Skeletal muscle satellite cell (primary cell): ENCODE results near the gene MYCBP2.
"Not testable (repeated sequence)": the region's sequence is repeated elsewhere in the genome, so short reads cannot be mapped to it uniquely, and the experiment has no call there.

Source experiments
- H3K27me3 ChIP-seq: 2 replicates; pipeline ENCODE4 v1.7.0; 2013; ENCODE audit warnings: low read length; ENCODE audit not compliant: control insufficient read depth, insufficient read depth
- H3K36me3 ChIP-seq: 2 replicates; pipeline ENCODE4 v1.7.0; 2013; ENCODE audit warnings: mild to moderate bottlenecking, control low read depth, low read length; ENCODE audit not compliant: insufficient read depth
- H3K4me1 ChIP-seq: 2 replicates; pipeline ENCODE4 v1.7.0; 2013; ENCODE audit warnings: low read length; ENCODE audit not compliant: control insufficient read depth, insufficient read depth
- H3K4me2 ChIP-seq: 2 replicates; pipeline ENCODE4 v1.7.0; 2013; ENCODE audit warnings: mild to moderate bottlenecking, low read length
- H3K4me3 ChIP-seq: 2 replicates; pipeline ENCODE4 v1.7.0; 2013; ENCODE audit warnings: low read length
- H3K9ac ChIP-seq: 2 replicates; pipeline ENCODE4 v1.7.0; 2013; ENCODE audit warnings: mild to moderate bottlenecking, low read depth, low read length, moderate library complexity
- H3K9me3 ChIP-seq: replicated peaks from 2 replicates; pipeline ENCODE4 v1.7.0; 2013; ENCODE audit warnings: mild to moderate bottlenecking, control low read depth, low read length

Gene MYCBP2

DNA sequence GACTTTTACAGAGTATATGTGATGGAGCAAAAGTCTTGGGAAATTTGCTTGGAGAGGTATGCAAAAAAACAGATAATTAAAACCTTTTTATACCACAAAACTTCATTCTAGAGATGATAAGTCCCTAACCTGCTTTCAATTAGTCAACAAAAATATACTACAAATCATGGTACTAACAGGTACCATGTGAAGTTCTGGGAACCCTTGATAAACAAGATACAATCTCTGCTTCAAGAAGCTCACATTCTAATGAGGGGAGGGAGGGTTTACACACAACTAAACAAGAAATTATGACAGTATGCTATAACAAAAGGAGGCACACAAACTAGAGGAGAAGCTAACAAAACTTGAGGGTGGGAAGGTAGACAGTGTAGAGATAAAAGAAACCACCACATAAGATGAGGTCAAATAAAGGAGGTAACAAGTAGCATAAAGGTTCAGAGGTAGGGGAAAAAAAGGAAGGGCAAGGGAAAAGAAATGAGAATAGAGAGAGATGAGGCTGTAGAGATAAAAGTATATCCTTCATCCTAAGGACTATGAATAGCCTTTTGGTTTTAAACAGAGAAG lies 91.4 kb downstream of the MYCBP2 start:
- Histone ChIP-seq H3K36me3 (peaks cover 5% of the 10 kb centered on the region), H3K4me2 (no peak overlapping the region), H3K9me3 (no peaks in the 10 kb centered on the region), H3K4me3 (no peak overlapping the region), H3K27me3 (no peaks in the 10 kb centered on the region), H3K4me1 (no peaks in the 10 kb centered on the region), H3K9ac (no peak overlapping the region)

DNA sequence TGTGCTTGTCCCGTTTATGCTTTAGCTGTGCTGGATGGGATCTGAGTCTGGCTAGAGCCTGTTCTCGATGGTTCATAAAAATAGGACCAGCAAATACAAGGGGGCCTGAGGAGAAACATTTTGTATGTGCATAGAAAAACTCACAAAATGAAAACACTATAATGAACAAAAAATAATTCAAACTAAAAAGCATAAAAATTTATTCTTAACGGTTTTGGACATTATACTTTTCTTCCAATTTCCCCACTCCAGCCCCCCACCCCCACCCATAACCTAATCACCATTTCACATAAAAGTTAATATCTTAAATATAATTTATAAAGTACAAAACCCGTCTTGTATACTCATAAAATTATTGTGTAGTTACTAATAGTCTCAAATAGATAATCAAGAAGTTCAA lies 93.7 kb downstream of the MYCBP2 start:
- H3K9ac ChIP-seq, result no peak overlapping the region
- H3K27me3 ChIP-seq, result no peaks in the 10 kb centered on the region
- no peaks in the 10 kb centered on the region for H3K4me1 ChIP-seq
- peaks cover 3% of the 10 kb centered on the region for H3K36me3 ChIP-seq
- no peak overlapping the region for H3K4me2 ChIP-seq
- H3K4me3 ChIP-seq, result no peak overlapping the region
- H3K9me3 ChIP-seq, result no peaks in the 10 kb centered on the region

DNA sequence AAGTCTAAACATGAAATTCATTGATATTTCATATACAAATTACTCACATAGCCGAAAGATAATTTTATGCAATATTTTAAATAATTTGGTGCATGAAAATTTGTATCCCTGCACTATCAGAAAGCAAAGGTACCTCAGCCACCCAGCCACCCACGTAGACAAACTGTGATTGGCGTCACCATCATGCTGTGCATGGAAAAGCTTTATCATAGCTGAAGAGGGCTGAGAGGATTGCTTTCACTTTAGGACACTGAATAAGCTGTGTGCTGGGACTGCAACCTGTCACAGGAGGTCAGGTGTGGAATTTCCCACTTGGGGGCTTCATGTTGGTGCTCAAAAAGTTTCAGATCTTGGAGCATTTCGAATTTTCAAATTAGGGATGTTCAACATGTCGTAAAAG lies 96.3 kb downstream of the MYCBP2 start:
- no peaks in the 10 kb centered on the region for H3K4me1 ChIP-seq
- no peak overlapping the region for H3K4me2 ChIP-seq
- no peak overlapping the region for H3K9ac ChIP-seq
- H3K9me3 ChIP-seq, result no peaks in the 10 kb centered on the region
- peaks cover 3% of the 10 kb centered on the region for H3K36me3 ChIP-seq
- no peak overlapping the region for H3K4me3 ChIP-seq
- no peaks in the 10 kb centered on the region for H3K27me3 ChIP-seq

DNA sequence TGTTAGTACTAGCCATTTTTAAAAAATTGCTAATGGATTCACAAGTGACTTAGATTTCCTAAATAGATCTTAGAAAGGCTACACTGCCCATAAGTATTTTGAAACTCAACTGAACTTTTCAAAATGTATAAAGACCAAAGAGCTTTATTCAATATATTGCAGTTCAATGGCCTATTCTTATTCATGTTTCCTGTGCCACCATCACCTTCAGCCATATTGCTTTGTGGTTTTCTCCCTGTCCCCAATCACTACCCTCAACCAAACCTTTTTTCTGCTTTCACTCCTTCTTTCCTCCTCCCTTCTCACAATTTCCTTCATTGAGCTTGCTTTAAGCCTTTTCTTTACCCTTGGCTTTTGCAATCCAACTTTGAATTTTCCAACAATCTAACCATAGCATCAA lies 100.9 kb downstream of the MYCBP2 start:
- H3K36me3 ChIP-seq, result peaks cover 9% of the 10 kb centered on the region
- no peak overlapping the region for H3K9ac ChIP-seq

DNA sequence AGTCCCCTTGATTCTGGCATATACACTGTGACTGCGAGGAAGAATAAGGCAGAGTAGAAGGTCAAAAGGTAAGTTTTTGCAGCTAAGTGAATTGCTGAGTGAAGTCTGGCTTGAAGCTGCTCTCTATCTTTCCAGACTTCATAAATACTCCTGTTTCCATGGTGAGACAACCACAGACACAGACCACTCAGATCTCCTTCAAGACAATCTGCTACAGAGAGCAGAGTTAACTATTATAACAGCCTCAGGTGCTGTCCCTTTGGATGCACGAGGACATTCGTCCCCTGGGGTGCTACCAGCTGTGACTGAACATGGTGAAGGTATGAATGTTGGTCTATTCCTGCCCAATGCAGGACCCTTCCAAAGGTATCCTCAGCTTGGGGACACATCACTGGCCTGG lies 104.0 kb downstream of the MYCBP2 start:
- H3K9ac ChIP-seq, result no peak overlapping the region
- no peaks in the 10 kb centered on the region for H3K9me3 ChIP-seq
- peaks cover 11% of the 10 kb centered on the region for H3K36me3 ChIP-seq
- no peak overlapping the region for H3K4me3 ChIP-seq
- H3K27me3 ChIP-seq, result no peaks in the 10 kb centered on the region
- no peaks in the 10 kb centered on the region for H3K4me1 ChIP-seq
- H3K4me2 ChIP-seq, result no peak overlapping the region

More for the DNA sequence above, 100.9 kb downstream of the MYCBP2 start:
- Histone ChIP-seq H3K4me1 (no peaks in the 10 kb centered on the region), H3K4me3 (no peak overlapping the region), H3K9me3 (no peaks in the 10 kb centered on the region), H3K4me2 (no peak overlapping the region), H3K27me3 (no peaks in the 10 kb centered on the region)

DNA sequence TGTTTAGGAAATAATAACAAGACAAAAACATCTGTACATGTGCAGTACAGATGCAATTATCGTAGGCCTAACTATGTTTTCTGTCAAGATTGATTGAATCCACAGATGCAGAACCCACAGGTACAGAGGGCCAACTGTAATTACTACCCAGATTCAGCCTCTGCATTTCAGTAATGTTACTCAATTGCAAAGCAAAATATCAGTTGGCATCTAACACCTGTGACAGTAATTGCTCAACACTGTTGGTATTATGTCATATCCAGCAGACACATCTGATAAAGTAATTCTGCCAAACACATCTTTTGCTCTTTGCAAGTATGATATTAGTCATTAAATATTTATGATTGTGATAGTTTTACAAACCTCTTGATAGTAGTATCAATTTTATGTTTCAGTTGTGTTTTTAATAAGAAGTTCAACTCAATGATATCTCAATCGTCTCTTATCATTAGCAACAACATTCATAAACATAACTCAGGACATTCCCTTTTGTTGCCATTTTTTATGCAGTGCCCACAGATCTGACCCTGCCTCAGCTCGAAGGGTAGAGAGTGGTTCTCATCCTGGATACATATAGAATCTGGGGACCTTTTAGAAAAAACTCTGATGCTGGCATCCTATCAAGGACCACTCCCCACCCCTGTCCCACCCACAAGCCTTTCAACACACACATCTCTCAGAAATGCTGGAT lies 104.7 kb downstream of the MYCBP2 start:
- Histone ChIP-seq H3K4me1 (no peaks in the 10 kb centered on the region), H3K9me3 (no peaks in the 10 kb centered on the region), H3K4me2 (no peak overlapping the region), H3K36me3 (peaks cover 14% of the 10 kb centered on the region), H3K9ac (no peak overlapping the region), H3K27me3 (no peaks in the 10 kb centered on the region), H3K4me3 (no peak overlapping the region)

DNA sequence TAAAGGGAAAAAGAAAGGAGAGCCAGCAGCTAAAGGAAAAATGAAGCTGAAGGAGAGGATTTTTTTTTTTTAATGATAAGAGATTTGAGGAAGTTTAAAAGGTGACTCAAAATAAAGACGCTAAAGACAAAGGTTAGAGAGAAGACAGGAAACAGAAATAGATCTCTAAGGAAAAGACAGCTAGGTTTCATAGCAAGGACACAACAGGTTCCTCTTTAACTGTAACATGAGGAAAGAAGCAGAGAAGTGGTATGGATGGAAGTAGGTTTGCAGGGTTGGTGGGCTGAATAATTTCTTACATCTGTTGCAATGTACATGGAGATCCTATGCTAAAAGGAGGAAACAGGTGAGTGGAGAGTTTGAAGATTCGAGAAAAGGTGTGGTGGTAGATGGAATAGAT lies 107.5 kb downstream of the MYCBP2 start:
- no peaks in the 10 kb centered on the region for H3K9me3 ChIP-seq
- no peak overlapping the region for H3K4me2 ChIP-seq
- no peaks in the 10 kb centered on the region for H3K27me3 ChIP-seq
- H3K4me1 ChIP-seq, result no peaks in the 10 kb centered on the region
- no peak overlapping the region for H3K9ac ChIP-seq
- H3K36me3 ChIP-seq, result peaks cover 21% of the 10 kb centered on the region
- no peak overlapping the region for H3K4me3 ChIP-seq

DNA sequence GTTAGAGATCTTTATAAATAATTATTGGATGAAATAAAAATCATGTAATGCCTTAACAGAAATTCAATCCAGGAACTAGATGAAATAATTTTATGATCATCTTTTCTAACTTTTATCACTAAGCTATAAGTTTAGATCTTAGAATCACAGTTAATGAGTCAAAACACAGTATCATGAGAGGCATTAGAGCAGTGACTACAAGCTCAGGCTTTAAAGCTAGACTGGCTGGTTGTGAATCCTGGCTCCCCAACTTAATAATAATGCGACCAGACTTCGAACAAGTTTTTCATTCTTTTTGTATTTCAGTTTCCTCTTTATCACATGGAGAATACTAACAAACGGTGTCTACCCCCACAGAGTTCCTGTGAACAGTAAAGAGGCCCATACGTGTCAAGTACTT lies 108.6 kb downstream of the MYCBP2 start:
- Histone ChIP-seq H3K4me1 (no peaks in the 10 kb centered on the region), H3K9me3 (no peaks in the 10 kb centered on the region), H3K36me3 (peaks cover 28% of the 10 kb centered on the region), H3K27me3 (no peaks in the 10 kb centered on the region), H3K4me3 (no peak overlapping the region), H3K9ac (no peak overlapping the region), H3K4me2 (no peak overlapping the region)

DNA sequence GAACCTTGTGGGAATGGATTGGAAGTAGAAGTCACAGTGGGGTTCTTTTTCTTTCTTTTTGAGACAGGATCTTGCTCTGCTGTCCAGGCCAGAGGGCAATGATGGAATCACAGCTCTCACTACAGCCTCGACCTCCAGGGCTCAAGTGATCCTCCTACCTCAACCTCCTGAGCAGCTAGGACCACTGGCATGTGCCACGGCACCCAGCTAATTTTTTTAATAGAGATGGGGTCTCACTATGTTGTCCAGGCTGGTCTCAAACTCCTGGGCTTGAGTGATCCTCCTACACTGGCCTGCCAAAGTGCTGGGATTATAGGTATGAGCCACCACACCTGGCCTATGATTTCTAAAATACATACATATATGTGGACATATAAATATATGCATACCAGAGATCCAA lies 111.4 kb downstream of the MYCBP2 start:
- Histone ChIP-seq H3K4me3 (no peak overlapping the region), H3K9ac (no peak overlapping the region), H3K27me3 (no peaks in the 10 kb centered on the region), H3K4me1 (no peaks in the 10 kb centered on the region), H3K4me2 (no peak overlapping the region), H3K9me3 (no peaks in the 10 kb centered on the region), H3K36me3 (peaks cover 38% of the 10 kb centered on the region)

DNA sequence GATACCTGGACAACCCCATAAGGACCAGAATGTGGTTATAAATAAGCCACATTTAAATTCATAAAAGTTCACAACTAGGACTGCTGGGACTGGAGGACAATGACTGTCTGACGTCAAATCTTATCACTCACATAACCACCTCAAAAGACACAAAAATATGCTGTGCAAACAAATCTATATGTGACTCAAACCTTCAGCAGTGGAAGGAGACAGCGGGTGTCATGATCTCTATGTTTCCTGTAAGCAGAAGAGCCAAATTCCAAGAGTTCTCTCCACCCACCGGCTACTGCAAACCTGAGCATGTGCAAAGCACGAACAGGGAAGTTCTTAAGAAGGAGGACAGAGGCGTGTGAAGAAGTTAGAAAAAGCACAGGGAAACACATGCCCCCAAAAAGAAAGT lies 113.2 kb downstream of the MYCBP2 start:
- Histone ChIP-seq H3K36me3 (peaks cover 38% of the 10 kb centered on the region), H3K4me3 (no peak overlapping the region), H3K4me2 (no peak overlapping the region), H3K9me3 (no peaks in the 10 kb centered on the region), H3K27me3 (no peaks in the 10 kb centered on the region), H3K4me1 (no peaks in the 10 kb centered on the region), H3K9ac (no peak overlapping the region)

DNA sequence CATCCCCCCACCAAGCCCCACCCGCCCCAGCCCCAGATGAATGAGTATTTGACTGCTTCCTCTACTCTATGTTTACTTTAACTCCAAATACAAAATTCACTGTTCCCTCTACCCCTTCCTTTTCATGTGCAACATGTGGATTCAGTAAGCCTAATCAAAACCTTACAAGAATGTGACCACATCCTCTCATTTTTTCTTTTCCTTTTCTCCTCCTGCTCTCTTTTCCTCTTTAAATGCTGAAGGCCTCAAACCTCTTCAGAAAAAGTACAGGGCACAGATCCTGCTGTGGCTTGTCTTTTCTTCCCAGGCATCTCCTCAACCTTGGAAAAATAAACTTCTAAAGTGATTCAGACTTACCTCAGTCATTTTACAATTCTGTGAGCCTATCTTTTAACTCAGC lies 119.0 kb downstream of the MYCBP2 start:
- Histone ChIP-seq H3K4me3 (no peak overlapping the region), H3K36me3 (peaks cover 20% of the 10 kb centered on the region), H3K4me2 (no peak overlapping the region), H3K4me1 (peaks cover 10% of the 10 kb centered on the region), H3K9me3 (no peaks in the 10 kb centered on the region), H3K9ac (peak overlapping the region; percentile 34), H3K27me3 (no peaks in the 10 kb centered on the region)

DNA sequence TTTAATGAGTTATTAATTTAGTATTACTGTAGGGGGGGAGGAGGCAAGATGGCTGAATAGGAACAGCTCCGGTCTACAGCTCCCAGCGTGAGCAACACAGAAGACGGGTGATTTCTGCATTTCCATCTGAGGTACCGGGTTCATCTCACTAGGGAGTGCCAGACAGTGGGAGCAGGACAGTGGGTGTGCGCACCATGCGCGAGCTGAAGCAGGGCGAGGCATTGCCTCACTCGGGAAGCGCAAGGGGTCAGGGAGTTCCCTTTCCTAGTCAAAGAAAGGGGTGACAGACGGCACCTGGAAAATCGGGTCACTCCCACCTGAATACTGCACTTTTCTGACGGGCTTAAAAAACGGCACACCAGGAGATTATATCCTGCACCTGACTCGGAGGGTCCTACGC lies 127.9 kb downstream of the MYCBP2 start:
- H3K4me1 ChIP-seq, H3K4me2 ChIP-seq, H3K27me3 ChIP-seq, H3K9me3 ChIP-seq, H3K9ac ChIP-seq, H3K4me3 ChIP-seq: not testable (repeated sequence)
- H3K36me3 ChIP-seq, result peaks cover 12% of the 10 kb centered on the region
